H1 (cell line): ENCODE results near the gene PPA1. TPM values are rescaled to one million over a fixed set of nuclear protein-coding genes. Genes with fewer than 3 reads are reported as not detected.

Experiments used
- ASH2L ChIP-seq: fragments of 200-600, 300-600 bp; sonication (generic); IDR thresholded peaks from one replicate; pipeline ENCODE4 v1.7.1; 2017; ENCODE audit warnings: low read length
- FOSL1 ChIP-seq: IDR thresholded peaks from 2 replicates; pipeline ENCODE4 v1.6.1; 2011; ENCODE audit warnings: mild to moderate bottlenecking, low read depth, low read length, moderate library complexity; ENCODE audit not compliant: insufficient read depth
- RXRA ChIP-seq: IDR thresholded peaks from 2 replicates; pipeline ENCODE4 v1.6.1; 2011; ENCODE audit warnings: low read depth, mild to moderate bottlenecking, low read length, moderate library complexity; ENCODE audit not compliant: insufficient read depth
- SP1 ChIP-seq: IDR thresholded peaks from 2 replicates; pipeline ENCODE4 v1.6.1; 2011; ENCODE audit warnings: low read depth, low read length
- YY1 ChIP-seq: IDR thresholded peaks from 2 replicates; pipeline ENCODE4 v1.6.1; 2011; ENCODE audit warnings: low read depth, mild to moderate bottlenecking, low read length
- polyA plus RNA-seq, 7 experiments: library from polyadenylated mRNA; depleted of rRNA in 3 of 7; stranded (reverse) in 5 of 7; unstranded in 2 of 7; fragments of >200 nt in 5 of 7; fragments of 200-250 nt in 2 of 7; gene quantifications; 1 replicate in 5 of 7; 2 replicates in 1 of 7; 4 replicates in 1 of 7; pipeline versions ENCODE4 v1.2.1 to v1.2.3, GENCODE V29; 2011 to 2013; ENCODE audit warnings: missing spikeins in 2 of 7, mixed read lengths in 2 of 7
- total RNA-seq: library from RNA; stranded (reverse); fragmentation: NEBNext Ultra II Directional; extraction: Animal tissue kit (Norgen Biotek cat#: 25700); gene quantifications from 2 replicates; pipeline ENCODE4 v1.2.1, GENCODE V29; 2021

Gene PPA1
- total and polyA plus RNA-seq, 2 of the 8 experiments (the other 6 are each of a cell fraction or from before 2014, with no cell fraction given), result 77.0 to 191 TPM

DNA sequence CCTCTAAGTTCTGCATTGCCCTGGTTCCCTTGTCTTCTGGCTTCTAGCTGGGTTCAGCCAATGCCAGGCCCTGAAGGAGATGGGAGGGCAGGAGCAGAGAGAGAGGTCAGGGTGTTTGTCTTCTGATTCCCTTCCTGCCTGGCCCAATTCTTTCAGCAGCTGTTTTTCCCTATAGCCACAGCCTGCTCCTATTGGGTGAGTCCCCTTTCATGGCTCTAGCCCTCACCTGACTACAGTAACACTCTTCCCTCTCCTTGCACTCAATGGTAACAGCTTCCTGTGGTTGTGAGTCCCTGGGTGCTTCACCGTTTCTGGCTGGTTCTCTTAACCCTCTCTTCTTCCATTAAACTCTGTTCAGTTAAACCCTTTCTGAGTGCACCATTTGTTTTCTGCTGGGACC is 33.5 kb upstream of the PPA1 start (continued):
- TF ChIP-seq YY1 (no peak), SP1 (no peak), FOSL1 (no peak), RXRA (no peak), ASH2L (no peak)
